HG03159 (cell line): Measurements from ENCODE around the gene GDF7.

Source experiments
- ATAC-seq: cut with Tn5 transposase; IDR thresholded peaks from one replicate; pipeline ENCODE4 v1.9.1; 2021; ENCODE audit warnings: mild to moderate bottlenecking, moderate library complexity; ENCODE audit not compliant: unreplicated experiment

GDF7 gene

GRCh38 chr2:20728114-20728758 is 61.3 kb downstream of the GDF7 start:
- no peak for ATAC-seq
